HT1080 (cell line): ENCODE results near the gene ZNF143. TPM values are rescaled to one million over a fixed set of nuclear protein-coding genes. Genes with fewer than 3 reads are reported as not detected.
A peak's percentile ranks its signal among the peaks of the same experiment; 100 is the strongest.
"Not testable (repeated sequence)": the region's sequence is repeated elsewhere in the genome, so short reads cannot be mapped to it uniquely, and the experiment has no call there.

Experiments used
- DNase-seq: peaks from one replicate; pipeline ENCODE4 v3.0.0-alpha.2; 2015; ENCODE audit warnings: low read depth
- total RNA-seq: library from RNA; depleted of rRNA; stranded (reverse); fragments of >200 nt; shearing (Covaris generic); gene quantifications from 2 replicates; pipeline ENCODE4 v1.2.3, GENCODE V29; 2014

Gene ZNF143
- total RNA-seq, 1 experiment from 2014 or later, result 31.6 TPM

- peak; percentile 54 for DNase-seq
Observed at GRCh38 chr11:9535189-9535781, 74.5 kb downstream of the ZNF143 start.

- no peak for DNase-seq
Observed at GRCh38 chr11:9538548-9538947, 77.7 kb downstream of the ZNF143 start.

GRCh38 chr11:9549216-9549615 lies 88.4 kb downstream of the ZNF143 start:
- not testable (repeated sequence) for DNase-seq

GRCh38 chr11:9550191-9550628 lies 89.4 kb downstream of the ZNF143 start:
- DNase-seq, result no peak

GRCh38 chr11:9561279-9561982 lies 100.6 kb downstream of the ZNF143 start:
- DNase-seq, result no peak

GRCh38 chr11:9562716-9563115 lies 101.9 kb downstream of the ZNF143 start:
- DNase-seq, result no peak

- no peak for DNase-seq
Observed at GRCh38 chr11:9563196-9563730, 102.5 kb downstream of the ZNF143 start.

GRCh38 chr11:9565822-9566560 lies 105.2 kb downstream of the ZNF143 start:
- DNase-seq, result peak; percentile 100

GRCh38 chr11:9566561-9567063 lies 105.8 kb downstream of the ZNF143 start:
- DNase-seq, result no peak

GRCh38 chr11:9567401-9567800 lies 106.6 kb downstream of the ZNF143 start:
- no peak for DNase-seq

- no peak for DNase-seq
Observed at GRCh38 chr11:9568161-9568853, 107.5 kb downstream of the ZNF143 start.

GRCh38 chr11:9568854-9569587 lies 108.2 kb downstream of the ZNF143 start:
- peak; percentile 67 for DNase-seq

GRCh38 chr11:9569588-9570164 lies 108.9 kb downstream of the ZNF143 start:
- DNase-seq, result no peak

GRCh38 chr11:9570313-9571025 lies 109.7 kb downstream of the ZNF143 start:
- DNase-seq, result no peak

- DNase-seq, result no peak
Observed at GRCh38 chr11:9571071-9571762, 110.4 kb downstream of the ZNF143 start.

- DNase-seq, result no peak
Observed at GRCh38 chr11:9571763-9572115, 110.9 kb downstream of the ZNF143 start.

GRCh38 chr11:9573052-9573774 lies 112.4 kb downstream of the ZNF143 start, which contains the start of gene WEE1:
WEE1 (plus strand) TSS chr11:9573670; CDS start chr11:9573934, 264 bp downstream.
- peak; percentile 100 for DNase-seq
